K562 (cell line): ENCODE measurements around the gene SPTBN4. TPM values are rescaled to one million over a fixed set of nuclear protein-coding genes. Genes with fewer than 3 reads are reported as not detected.

Experiments
- ARNT ChIP-seq, 2 experiments: fragments of 450-650 bp; IDR thresholded peaks; 2 replicates each; pipeline ENCODE4 v1.6.1; 2016; ENCODE audit warnings: mild to moderate bottlenecking in 1 of 2
- ATF7 ChIP-seq: fragments of 450-650 bp; IDR thresholded peaks from 2 replicates; pipeline ENCODE4 v1.7.1; 2014; ENCODE audit warnings: mild to moderate bottlenecking, moderate library complexity
- FOXK2 ChIP-seq, 2 experiments: fragments of 450-650 bp; IDR thresholded peaks in 1 of 2; conservative IDR thresholded peaks in 1 of 2; 2 replicates each; pipeline ENCODE4 v1.6.1; 2016; ENCODE audit warnings: low read depth in 2 of 2, mild to moderate bottlenecking in 1 of 2
- HIVEP1 ChIP-seq: fragments of 250-450 bp; sonication (Bioruptor Pico); IDR thresholded peaks from 2 replicates; pipeline ENCODE4 v1.4.0; 2020; ENCODE audit warnings: mild to moderate bottlenecking
- ILF3 ChIP-seq: fragments of 450-650 bp; IDR thresholded peaks from 2 replicates; pipeline ENCODE4 v1.6.1; 2018; ENCODE audit warnings: antibody characterized with exemption, mild to moderate bottlenecking, moderate library complexity, borderline replicate concordance
- L3MBTL2 ChIP-seq: fragments of 450-650 bp; IDR thresholded peaks from 2 replicates; pipeline ENCODE4 v1.6.1; 2016; ENCODE audit warnings: mild to moderate bottlenecking, moderate library complexity
- NBN ChIP-seq: fragments of 450-650 bp; IDR thresholded peaks from 2 replicates; pipeline ENCODE4 v1.6.1; 2016; ENCODE audit warnings: low read depth, mild to moderate bottlenecking
- NFRKB ChIP-seq: fragments of 450-650 bp; IDR thresholded peaks from 2 replicates; pipeline ENCODE4 v1.6.1; 2016; ENCODE audit warnings: low read depth
- NR3C1 ChIP-seq: sonication (generic); formaldehyde crosslinking; IDR thresholded peaks from 2 replicates; pipeline ENCODE4 v1.8.1; 2022; ENCODE audit warnings: missing genetic modification reagents
- PPARD ChIP-seq: fragments of 250-450 bp; sonication (Bioruptor Pico); IDR thresholded peaks from 2 replicates; pipeline ENCODE4 v1.8.0; 2022; ENCODE audit warnings: inconsistent platforms, mild to moderate bottlenecking, moderate library complexity
- RFX5 ChIP-seq: IDR thresholded peaks from 2 replicates; pipeline ENCODE4 v1.6.1; 2011; ENCODE audit warnings: low read depth, mild to moderate bottlenecking, improper control_type of control experiment, low read length
- SETDB1 ChIP-seq: IDR thresholded peaks from one replicate; pipeline ENCODE4 v1.6.1; 2012; ENCODE audit warnings: low read length, control low read depth, inconsistent platforms
- SNRNP70 ChIP-seq: fragments of 200-400 bp; formaldehyde crosslinking; optimal IDR thresholded peaks from 2 replicates; pipeline ENCODE3; 2017; ENCODE audit warnings: low read depth, low read length
- STAT5B ChIP-seq: fragments of 250-450 bp; sonication (Bioruptor Pico); IDR thresholded peaks from 2 replicates; pipeline ENCODE4 v1.8.0; 2021; ENCODE audit warnings: mild to moderate bottlenecking, inconsistent platforms
- XRCC5 ChIP-seq: fragments of 200-400 bp; formaldehyde crosslinking; IDR thresholded peaks from 2 replicates; pipeline ENCODE4 v1.6.1; 2017; ENCODE audit warnings: low read depth, mild to moderate bottlenecking, low read length
- ZNF232 ChIP-seq: sonication (generic); formaldehyde crosslinking; IDR thresholded peaks from 2 replicates; pipeline ENCODE4 v1.8.0; 2022; ENCODE audit warnings: mild to moderate bottlenecking, missing genetic modification reagents
- ZNF583 ChIP-seq: fragments of 250-450 bp; sonication (Bioruptor Pico); IDR thresholded peaks from 2 replicates; pipeline ENCODE4 v1.4.0; 2020
- ZNF668 ChIP-seq: fragments of 250-450 bp; sonication (Bioruptor Pico); IDR thresholded peaks from 2 replicates; pipeline ENCODE4 v1.8.0; 2022; ENCODE audit warnings: mild to moderate bottlenecking, inconsistent platforms
- ZZZ3 ChIP-seq: fragments of 450-650 bp; IDR thresholded peaks from 2 replicates; pipeline ENCODE4 v1.6.1; 2016; ENCODE audit warnings: antibody characterized with exemption, mild to moderate bottlenecking, moderate library complexity
- polyA plus RNA-seq, 8 experiments: library from polyadenylated mRNA; depleted of rRNA in 4 of 8; stranded (reverse) in 5 of 8; unstranded in 3 of 8; fragments of >200 nt; fragmentation: Nextera tagmentation in 2 of 8; fragmentation: Illumina TruSeq in 1 of 8; extraction: Ambion mirVana in 2 of 8; extraction: Trizol in 1 of 8; gene quantifications; 2 replicates each; pipeline versions ENCODE4 v1.2.1 to v1.2.3, GENCODE V29; 2011 to 2014; ENCODE audit warnings: inconsistent platforms in 1 of 8, missing spikeins in 1 of 8
- total RNA-seq, 7 experiments: library from RNA; depleted of rRNA in 6 of 7; stranded (reverse); fragments of >200 nt in 6 of 7; fragmentation: Illumina TruSeq in 2 of 7; extraction: Trizol in 2 of 7; gene quantifications; 2 replicates each; pipeline versions ENCODE4 v1.2.1 to v1.2.3, GENCODE V29; 2011 to 2021; ENCODE audit warnings: low replicate concordance in 1 of 7
- TF ChIP-seq, protein P1 (sequence below): fragments of 150-350 bp; IDR thresholded peaks from 2 replicates; pipeline ENCODE4 v1.6.1; 2014; ENCODE audit warnings: low read depth, mild to moderate bottlenecking, low read length, borderline replicate concordance
- TF ChIP-seq, protein P2 (sequence below): fragments of 250-450 bp; sonication (Bioruptor Pico); IDR thresholded peaks from 2 replicates; pipeline ENCODE4 v1.5.0; 2022; ENCODE audit warnings: mild to moderate bottlenecking
- TF ChIP-seq, protein P3 (sequence below): fragments of 250-450 bp; sonication (Bioruptor Pico); IDR thresholded peaks from 2 replicates; pipeline ENCODE4 v1.4.0; 2020; ENCODE audit warnings: borderline replicate concordance
- TF ChIP-seq, protein P4 (sequence below): fragments of 450-650 bp; IDR thresholded peaks from 2 replicates; pipeline ENCODE4 v1.6.1; 2014; ENCODE audit warnings: low read depth, mild to moderate bottlenecking, moderate library complexity, borderline replicate concordance

SPTBN4 gene
- total and polyA plus RNA-seq, 9 of the 15 experiments (the other 6 are each of a cell fraction or from before 2014, with no cell fraction given), result 0.01 to 1.5 (median 0.86) TPM

DNA sequence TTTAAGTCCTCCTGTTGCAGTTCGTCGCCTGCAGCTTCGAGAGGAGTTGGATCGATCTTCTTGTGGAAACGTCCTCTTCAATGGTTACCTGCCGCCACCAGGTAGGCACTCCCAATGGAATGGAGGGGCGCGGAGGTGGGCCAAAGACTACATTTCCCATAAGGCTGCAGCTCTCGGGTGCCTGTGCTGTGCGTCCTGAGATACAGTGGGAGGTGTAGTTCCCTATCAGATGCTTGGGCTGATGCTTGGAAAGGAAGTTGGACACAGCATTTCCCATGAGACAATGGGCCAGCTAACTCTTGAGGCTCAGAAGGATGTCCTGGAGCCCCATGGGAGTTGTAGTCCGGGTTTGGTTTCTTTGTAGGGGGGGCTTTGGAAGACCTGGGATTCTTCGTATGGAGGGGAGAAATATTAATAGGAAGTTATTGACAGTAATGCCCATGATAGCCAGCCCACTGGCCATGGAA lies 111.7 kb downstream of the SPTBN4 start (continued):
- TF ChIP-seq, protein P1, sequence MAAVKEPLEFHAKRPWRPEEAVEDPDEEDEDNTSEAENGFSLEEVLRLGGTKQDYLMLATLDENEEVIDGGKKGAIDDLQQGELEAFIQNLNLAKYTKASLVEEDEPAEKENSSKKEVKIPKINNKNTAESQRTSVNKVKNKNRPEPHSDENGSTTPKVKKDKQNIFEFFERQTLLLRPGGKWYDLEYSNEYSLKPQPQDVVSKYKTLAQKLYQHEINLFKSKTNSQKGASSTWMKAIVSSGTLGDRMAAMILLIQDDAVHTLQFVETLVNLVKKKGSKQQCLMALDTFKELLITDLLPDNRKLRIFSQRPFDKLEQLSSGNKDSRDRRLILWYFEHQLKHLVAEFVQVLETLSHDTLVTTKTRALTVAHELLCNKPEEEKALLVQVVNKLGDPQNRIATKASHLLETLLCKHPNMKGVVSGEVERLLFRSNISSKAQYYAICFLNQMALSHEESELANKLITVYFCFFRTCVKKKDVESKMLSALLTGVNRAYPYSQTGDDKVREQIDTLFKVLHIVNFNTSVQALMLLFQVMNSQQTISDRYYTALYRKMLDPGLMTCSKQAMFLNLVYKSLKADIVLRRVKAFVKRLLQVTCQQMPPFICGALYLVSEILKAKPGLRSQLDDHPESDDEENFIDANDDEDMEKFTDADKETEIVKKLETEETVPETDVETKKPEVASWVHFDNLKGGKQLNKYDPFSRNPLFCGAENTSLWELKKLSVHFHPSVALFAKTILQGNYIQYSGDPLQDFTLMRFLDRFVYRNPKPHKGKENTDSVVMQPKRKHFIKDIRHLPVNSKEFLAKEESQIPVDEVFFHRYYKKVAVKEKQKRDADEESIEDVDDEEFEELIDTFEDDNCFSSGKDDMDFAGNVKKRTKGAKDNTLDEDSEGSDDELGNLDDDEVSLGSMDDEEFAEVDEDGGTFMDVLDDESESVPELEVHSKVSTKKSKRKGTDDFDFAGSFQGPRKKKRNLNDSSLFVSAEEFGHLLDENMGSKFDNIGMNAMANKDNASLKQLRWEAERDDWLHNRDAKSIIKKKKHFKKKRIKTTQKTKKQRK, result no peak
- TF ChIP-seq ZNF668 (CRISPR knock-in tag), result no peak
- no peak for TF ChIP-seq NR3C1 (CRISPR knock-in tag)
- peak; percentile 69 for TF ChIP-seq L3MBTL2
- TF ChIP-seq SNRNP70, result no peak
- no peak for TF ChIP-seq NBN
- TF ChIP-seq, protein P2, sequence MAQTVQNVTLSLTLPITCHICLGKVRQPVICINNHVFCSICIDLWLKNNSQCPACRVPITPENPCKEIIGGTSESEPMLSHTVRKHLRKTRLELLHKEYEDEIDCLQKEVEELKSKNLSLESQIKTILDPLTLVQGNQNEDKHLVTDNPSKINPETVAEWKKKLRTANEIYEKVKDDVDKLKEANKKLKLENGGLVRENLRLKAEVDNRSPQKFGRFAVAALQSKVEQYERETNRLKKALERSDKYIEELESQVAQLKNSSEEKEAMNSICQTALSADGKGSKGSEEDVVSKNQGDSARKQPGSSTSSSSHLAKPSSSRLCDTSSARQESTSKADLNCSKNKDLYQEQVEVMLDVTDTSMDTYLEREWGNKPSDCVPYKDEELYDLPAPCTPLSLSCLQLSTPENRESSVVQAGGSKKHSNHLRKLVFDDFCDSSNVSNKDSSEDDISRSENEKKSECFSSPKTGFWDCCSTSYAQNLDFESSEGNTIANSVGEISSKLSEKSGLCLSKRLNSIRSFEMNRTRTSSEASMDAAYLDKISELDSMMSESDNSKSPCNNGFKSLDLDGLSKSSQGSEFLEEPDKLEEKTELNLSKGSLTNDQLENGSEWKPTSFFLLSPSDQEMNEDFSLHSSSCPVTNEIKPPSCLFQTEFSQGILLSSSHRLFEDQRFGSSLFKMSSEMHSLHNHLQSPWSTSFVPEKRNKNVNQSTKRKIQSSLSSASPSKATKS (CRISPR knock-in tag), result no peak
- 0 out of 2 replicates have a peak, but pooled peaks have one; percentile 40 for TF ChIP-seq ATF7
- no peak for TF ChIP-seq ZNF583
- TF ChIP-seq PPARD (CRISPR knock-in tag), result no peak
- no peak for TF ChIP-seq SETDB1
- no peak for TF ChIP-seq XRCC5
- TF ChIP-seq ILF3, result no peak
- TF ChIP-seq ZNF232 (CRISPR knock-in tag), result no peak
- TF ChIP-seq ZZZ3, result no peak
- TF ChIP-seq RFX5, result no peak
- no peak for TF ChIP-seq NFRKB
- no peak for TF ChIP-seq STAT5B (CRISPR knock-in tag)
- TF ChIP-seq, protein P3, sequence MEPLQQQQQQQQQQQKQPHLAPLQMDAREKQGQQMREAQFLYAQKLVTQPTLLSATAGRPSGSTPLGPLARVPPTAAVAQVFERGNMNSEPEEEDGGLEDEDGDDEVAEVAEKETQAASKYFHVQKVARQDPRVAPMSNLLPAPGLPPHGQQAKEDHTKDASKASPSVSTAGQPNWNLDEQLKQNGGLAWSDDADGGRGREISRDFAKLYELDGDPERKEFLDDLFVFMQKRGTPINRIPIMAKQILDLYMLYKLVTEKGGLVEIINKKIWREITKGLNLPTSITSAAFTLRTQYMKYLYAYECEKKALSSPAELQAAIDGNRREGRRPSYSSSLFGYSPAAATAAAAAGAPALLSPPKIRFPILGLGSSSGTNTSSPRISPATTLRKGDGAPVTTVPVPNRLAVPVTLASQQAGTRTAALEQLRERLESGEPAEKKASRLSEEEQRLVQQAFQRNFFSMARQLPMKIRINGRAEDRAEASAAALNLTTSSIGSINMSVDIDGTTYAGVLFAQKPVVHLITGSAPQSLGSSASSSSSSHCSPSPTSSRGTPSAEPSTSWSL (CRISPR knock-in tag), result no peak
- TF ChIP-seq HIVEP1, result no peak
- TF ChIP-seq FOXK2 (conservative IDR thresholded peaks at IDR 0.05 in 1 of 2, IDR thresholded peaks at IDR 0.05 in 1 of 2; ENCODE audit: low read depth in 2 of 2), result no peak; a peak in 1 of 4 replicates
- TF ChIP-seq ARNT (IDR thresholded peaks at IDR 0.05), result peak in 1 of 2 experiments; percentile 60; a peak in 1 of 4 replicates
- TF ChIP-seq, protein P4, sequence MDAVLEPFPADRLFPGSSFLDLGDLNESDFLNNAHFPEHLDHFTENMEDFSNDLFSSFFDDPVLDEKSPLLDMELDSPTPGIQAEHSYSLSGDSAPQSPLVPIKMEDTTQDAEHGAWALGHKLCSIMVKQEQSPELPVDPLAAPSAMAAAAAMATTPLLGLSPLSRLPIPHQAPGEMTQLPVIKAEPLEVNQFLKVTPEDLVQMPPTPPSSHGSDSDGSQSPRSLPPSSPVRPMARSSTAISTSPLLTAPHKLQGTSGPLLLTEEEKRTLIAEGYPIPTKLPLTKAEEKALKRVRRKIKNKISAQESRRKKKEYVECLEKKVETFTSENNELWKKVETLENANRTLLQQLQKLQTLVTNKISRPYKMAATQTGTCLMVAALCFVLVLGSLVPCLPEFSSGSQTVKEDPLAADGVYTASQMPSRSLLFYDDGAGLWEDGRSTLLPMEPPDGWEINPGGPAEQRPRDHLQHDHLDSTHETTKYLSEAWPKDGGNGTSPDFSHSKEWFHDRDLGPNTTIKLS, result peak; percentile 93
